IPS-20b (cell line): Measurements from ENCODE around the gene COL4A1.
"Not testable (repeated sequence)": the region's sequence is repeated elsewhere in the genome, so short reads cannot be mapped to it uniquely, and the experiment has no call there.

Source experiments
- H3K27ac ChIP-seq: one replicate; pipeline ENCODE4 v1.5.1; 2013; ENCODE audit warnings: low read length
- H3K27me3 ChIP-seq: 2 replicates; pipeline ENCODE4 v1.6.1; 2013; ENCODE audit warnings: mild to moderate bottlenecking, low read length, inconsistent platforms; ENCODE audit not compliant: insufficient read depth
- H3K36me3 ChIP-seq: 2 replicates; pipeline ENCODE4 v1.6.1; 2013; ENCODE audit warnings: low read depth, mild to moderate bottlenecking, inconsistent platforms, low read length, moderate library complexity; ENCODE audit not compliant: insufficient read depth
- H3K4me1 ChIP-seq: 2 replicates; pipeline ENCODE4 v1.6.1; 2013; ENCODE audit warnings: mild to moderate bottlenecking, control low read depth, inconsistent platforms, low read length, moderate library complexity; ENCODE audit not compliant: insufficient read depth
- H3K4me3 ChIP-seq: 2 replicates; pipeline ENCODE4 v1.5.1; 2013; ENCODE audit warnings: mild to moderate bottlenecking, low read length, inconsistent platforms
- H3K9ac ChIP-seq: 2 replicates; pipeline ENCODE4 v1.6.1; 2013; ENCODE audit warnings: low read depth, mild to moderate bottlenecking, inconsistent platforms, low read length, moderate library complexity
- H3K9me3 ChIP-seq: 2 replicates; pipeline ENCODE4 v1.6.1; 2013; ENCODE audit warnings: mild to moderate bottlenecking, low read depth, low read length, inconsistent platforms; ENCODE audit not compliant: insufficient read depth

Gene COL4A1

GRCh38 chr13:110319774-110320509 lies 13.0 kb upstream of the COL4A1 start:
- Histone ChIP-seq H3K9me3 (no peaks in the 10 kb centered on the region), H3K4me3 (no peak overlapping the region), H3K27me3 (no peaks in the 10 kb centered on the region), H3K9ac (no peak overlapping the region), H3K27ac (no peak overlapping the region), H3K36me3 (peaks cover 14% of the 10 kb centered on the region), H3K4me1 (peaks cover 12% of the 10 kb centered on the region)

- Histone ChIP-seq H3K9ac (no peak overlapping the region), H3K27me3 (no peaks in the 10 kb centered on the region), H3K27ac (no peak overlapping the region), H3K4me1 (peaks cover 12% of the 10 kb centered on the region), H3K4me3 (no peak overlapping the region), H3K9me3 (no peaks in the 10 kb centered on the region), H3K36me3 (peaks cover 14% of the 10 kb centered on the region)
These were observed 12.4 kb upstream of the COL4A1 start for GRCh38 chr13:110319397-110319773.

- Histone ChIP-seq H3K9ac (no peak overlapping the region), H3K4me1 (peaks cover 12% of the 10 kb centered on the region), H3K27ac (no peak overlapping the region), H3K27me3 (no peaks in the 10 kb centered on the region), H3K36me3 (peaks cover 14% of the 10 kb centered on the region), H3K9me3 (no peaks in the 10 kb centered on the region), H3K4me3 (no peak overlapping the region)
These were observed 12.0 kb upstream of the COL4A1 start for GRCh38 chr13:110318920-110319319.

- H3K36me3 ChIP-seq = peaks cover 14% of the 10 kb centered on the region
- H3K9ac ChIP-seq = no peak overlapping the region
- no peaks in the 10 kb centered on the region for H3K27me3 ChIP-seq
- no peak overlapping the region for H3K27ac ChIP-seq
- no peaks in the 10 kb centered on the region for H3K9me3 ChIP-seq
- peaks cover 8% of the 10 kb centered on the region for H3K4me1 ChIP-seq
- H3K4me3 ChIP-seq = no peak overlapping the region
These were observed 10.7 kb upstream of the COL4A1 start for GRCh38 chr13:110317496-110318195.

GRCh38 chr13:110317093-110317492 lies 10.1 kb upstream of the COL4A1 start:
- Histone ChIP-seq H3K4me3 (no peak overlapping the region), H3K27me3 (no peaks in the 10 kb centered on the region), H3K9ac (no peak overlapping the region), H3K36me3 (peaks cover 14% of the 10 kb centered on the region), H3K9me3 (no peaks in the 10 kb centered on the region), H3K4me1 (peaks cover 8% of the 10 kb centered on the region), H3K27ac (no peak overlapping the region)

GRCh38 chr13:110316196-110316595 lies 9.2 kb upstream of the COL4A1 start:
- Histone ChIP-seq H3K27ac (no peak overlapping the region), H3K4me3 (no peak overlapping the region), H3K27me3 (no peaks in the 10 kb centered on the region), H3K9me3 (no peaks in the 10 kb centered on the region), H3K4me1 (peaks cover 8% of the 10 kb centered on the region), H3K9ac (no peak overlapping the region), H3K36me3 (peaks cover 19% of the 10 kb centered on the region)

GRCh38 chr13:110314516-110315245 lies 7.7 kb upstream of the COL4A1 start:
- Histone ChIP-seq H3K27ac (no peak overlapping the region), H3K9me3 (no peaks in the 10 kb centered on the region), H3K27me3 (no peaks in the 10 kb centered on the region), H3K9ac (no peak overlapping the region), H3K4me3 (no peak overlapping the region), H3K36me3 (peaks cover 30% of the 10 kb centered on the region), H3K4me1 (peaks cover 4% of the 10 kb centered on the region)

- not testable (repeated sequence) for H3K27me3 ChIP-seq, H3K9ac ChIP-seq, H3K27ac ChIP-seq, H3K9me3 ChIP-seq, H3K4me3 ChIP-seq, H3K4me1 ChIP-seq
- peaks cover 30% of the 10 kb centered on the region for H3K36me3 ChIP-seq
These were observed 6.8 kb upstream of the COL4A1 start for GRCh38 chr13:110313733-110314132.

- not testable (repeated sequence) for H3K4me1 ChIP-seq, H3K9me3 ChIP-seq, H3K4me3 ChIP-seq, H3K27ac ChIP-seq, H3K9ac ChIP-seq
- peaks cover 12% of the 10 kb centered on the region for H3K27me3 ChIP-seq
- H3K36me3 ChIP-seq = peaks cover 30% of the 10 kb centered on the region
These were observed 6.3 kb upstream of the COL4A1 start for GRCh38 chr13:110313261-110313660.

- Histone ChIP-seq H3K9me3 (no peaks in the 10 kb centered on the region), H3K36me3 (peaks cover 30% of the 10 kb centered on the region), H3K27me3 (peaks cover 20% of the 10 kb centered on the region), H3K9ac (no peak overlapping the region), H3K4me1 (no peaks in the 10 kb centered on the region), H3K4me3 (no peak overlapping the region), H3K27ac (no peak overlapping the region)
These were observed 5.5 kb upstream of the COL4A1 start for GRCh38 chr13:110312339-110313031.

- peaks cover 22% of the 10 kb centered on the region for H3K36me3 ChIP-seq
- no peaks in the 10 kb centered on the region for H3K4me1 ChIP-seq
- H3K9me3 ChIP-seq = no peaks in the 10 kb centered on the region
- no peak overlapping the region for H3K27ac ChIP-seq
- no peak overlapping the region for H3K4me3 ChIP-seq
- H3K27me3 ChIP-seq = peaks cover 22% of the 10 kb centered on the region
- no peak overlapping the region for H3K9ac ChIP-seq
These were observed 4.7 kb upstream of the COL4A1 start for GRCh38 chr13:110311443-110312338.
